Neutrophil (primary cell): ENCODE results near the gene SLC29A1.
A peak's percentile ranks its signal among the peaks of the same experiment; 100 is the strongest.

ENCODE experiments used
- H3K27ac ChIP-seq: fragments of 200-600 bp; sonication (generic); 2 replicates; pipeline ENCODE4 v1.5.1; 2016; ENCODE audit warnings: mild to moderate bottlenecking, moderate library complexity
- H3K27me3 ChIP-seq: fragments of 200-600 bp; sonication (generic); 2 replicates; pipeline ENCODE4 v1.6.0; 2016; ENCODE audit warnings: mild to moderate bottlenecking
- H3K36me3 ChIP-seq: fragments of 200-600 bp; sonication (generic); 2 replicates; pipeline ENCODE4 v1.5.1; 2017
- H3K4me1 ChIP-seq, 2 experiments: fragments of 200-600 bp in 1 of 2; sonication (generic) in 1 of 2; 1 replicate in 1 of 2; 2 replicates in 1 of 2; pipeline versions ENCODE4 v1.5.1 to v1.6.1; 2013 to 2016; ENCODE audit warnings: low read depth in 1 of 2, low read length in 1 of 2, mild to moderate bottlenecking in 1 of 2, moderate library complexity in 1 of 2; ENCODE audit not compliant: control insufficient read depth in 1 of 2, insufficient read depth in 1 of 2
- H3K4me3 ChIP-seq, 2 experiments: fragments of 200-600 bp in 1 of 2; sonication (generic) in 1 of 2; 1 replicate in 1 of 2; 2 replicates in 1 of 2; pipeline ENCODE4 v1.5.1; 2013 to 2016; ENCODE audit warnings: low read depth in 1 of 2, low read length in 1 of 2, mild to moderate bottlenecking in 1 of 2, moderate library complexity in 1 of 2
- H3K9me3 ChIP-seq: fragments of 200-600 bp; sonication (generic); 2 replicates; pipeline ENCODE4 v1.5.1; 2016
- TF ChIP-seq, protein P1 (sequence below): fragments of 200-600 bp; sonication (generic); IDR thresholded peaks from 2 replicates; pipeline ENCODE4 v1.5.1; 2016; ENCODE audit warnings: antibody characterized with exemption

The SLC29A1 gene

DNA sequence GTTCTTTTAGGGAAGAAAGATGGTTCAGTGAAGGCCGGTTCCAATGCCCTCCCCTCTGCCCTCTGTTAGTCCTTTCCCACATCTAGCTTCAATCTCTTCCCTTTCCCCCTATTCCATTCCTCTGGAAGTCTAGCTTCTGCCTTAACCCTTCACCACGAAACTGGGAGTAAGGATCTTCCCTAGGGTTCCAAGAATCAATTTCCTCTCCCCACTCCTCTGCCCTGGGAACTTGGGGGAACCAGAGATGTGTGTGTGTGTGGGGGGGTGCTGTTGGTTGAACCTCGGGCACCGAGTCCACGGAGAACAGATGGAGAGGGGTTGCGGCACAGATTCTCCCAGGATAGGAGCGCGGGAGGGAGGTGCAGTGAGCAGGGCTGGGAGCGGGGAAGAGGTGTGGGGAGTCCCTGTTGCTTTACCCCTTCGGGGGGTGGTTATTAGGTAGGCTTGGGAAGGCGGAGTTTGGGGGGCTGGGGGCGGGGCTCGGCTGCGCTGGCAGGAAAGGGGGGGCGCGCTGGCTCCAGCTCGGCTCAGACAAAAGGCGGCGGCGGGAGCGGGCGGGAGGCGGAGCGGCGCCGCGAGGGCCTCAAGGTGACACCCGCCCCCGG, 46.6 kb downstream of the SLC29A1 start, which contains the start of gene TMEM151B:
Gene TMEM151B, plus strand, starts transcription at position 530 of the 605 bp plus-strand sequence. CDS start 293 bp downstream, outside the sequence.
- peak within 1 kb of the TSS in 1 of 2 experiments; percentile 21 for H3K4me3 ChIP-seq
- H3K27ac ChIP-seq, result peak within 1 kb of the TSS; percentile 13
- no peaks in the 10 kb centered on the region for H3K9me3 ChIP-seq
- H3K36me3 ChIP-seq, result no peaks in the 10 kb centered on the region
- TF ChIP-seq, protein P1, sequence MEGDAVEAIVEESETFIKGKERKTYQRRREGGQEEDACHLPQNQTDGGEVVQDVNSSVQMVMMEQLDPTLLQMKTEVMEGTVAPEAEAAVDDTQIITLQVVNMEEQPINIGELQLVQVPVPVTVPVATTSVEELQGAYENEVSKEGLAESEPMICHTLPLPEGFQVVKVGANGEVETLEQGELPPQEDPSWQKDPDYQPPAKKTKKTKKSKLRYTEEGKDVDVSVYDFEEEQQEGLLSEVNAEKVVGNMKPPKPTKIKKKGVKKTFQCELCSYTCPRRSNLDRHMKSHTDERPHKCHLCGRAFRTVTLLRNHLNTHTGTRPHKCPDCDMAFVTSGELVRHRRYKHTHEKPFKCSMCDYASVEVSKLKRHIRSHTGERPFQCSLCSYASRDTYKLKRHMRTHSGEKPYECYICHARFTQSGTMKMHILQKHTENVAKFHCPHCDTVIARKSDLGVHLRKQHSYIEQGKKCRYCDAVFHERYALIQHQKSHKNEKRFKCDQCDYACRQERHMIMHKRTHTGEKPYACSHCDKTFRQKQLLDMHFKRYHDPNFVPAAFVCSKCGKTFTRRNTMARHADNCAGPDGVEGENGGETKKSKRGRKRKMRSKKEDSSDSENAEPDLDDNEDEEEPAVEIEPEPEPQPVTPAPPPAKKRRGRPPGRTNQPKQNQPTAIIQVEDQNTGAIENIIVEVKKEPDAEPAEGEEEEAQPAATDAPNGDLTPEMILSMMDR, result no peak
- peaks cover 68% of the 10 kb centered on the region for H3K27me3 ChIP-seq
- peaks cover 17 to 24% of the 10 kb centered on the region in 2 experiments for H3K4me1 ChIP-seq

DNA sequence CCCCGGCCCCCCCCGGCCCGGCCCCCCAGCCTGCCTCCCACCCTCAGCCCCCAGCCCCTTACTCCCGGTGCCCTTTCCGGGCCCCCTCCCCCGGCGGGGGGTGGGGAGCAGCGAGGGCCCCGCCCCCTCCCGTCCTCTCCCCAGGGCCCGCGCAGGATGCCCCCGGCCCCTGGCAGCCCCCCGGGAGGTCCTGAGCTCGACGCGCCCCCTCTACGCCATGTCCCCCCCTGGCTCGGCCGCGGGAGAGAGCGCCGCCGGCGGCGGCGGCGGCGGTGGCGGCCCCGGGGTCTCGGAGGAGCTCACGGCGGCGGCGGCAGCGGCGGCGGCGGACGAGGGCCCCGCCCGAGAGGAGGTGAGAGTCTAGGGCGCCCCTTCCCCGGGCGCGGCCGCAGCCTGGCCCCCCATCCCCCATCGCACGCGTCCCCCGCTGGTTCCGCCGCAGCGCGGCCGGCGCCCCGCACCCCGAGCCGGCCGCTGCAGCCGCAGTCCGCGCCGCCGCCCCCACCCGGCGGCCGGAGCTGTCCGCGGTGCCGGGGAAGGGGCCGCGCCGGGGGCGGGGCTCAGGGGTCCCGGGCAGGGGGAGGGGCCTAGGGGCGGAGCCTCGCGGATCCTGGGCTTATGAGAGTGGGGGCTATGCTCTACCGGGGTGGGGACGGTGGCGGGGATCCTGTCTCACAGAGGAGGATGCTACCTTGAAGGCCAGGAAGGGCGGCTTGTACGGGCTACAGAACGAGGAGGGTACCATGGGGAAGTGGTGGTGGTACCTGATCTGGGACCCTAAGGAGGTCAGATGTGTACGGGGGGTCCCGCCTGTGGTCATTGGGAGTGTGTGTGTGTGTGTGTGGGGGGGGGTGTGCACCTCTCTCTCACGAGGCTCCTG, 47.4 kb downstream of the SLC29A1 start:
- TF ChIP-seq, protein P1, result no peak
- Histone ChIP-seq H3K27ac (no peak overlapping the region), H3K4me1 (peaks cover 15 to 23% of the 10 kb centered on the region in 2 experiments), H3K4me3 (peak overlapping the region in 1 of 2 experiments; percentile 21), H3K9me3 (no peaks in the 10 kb centered on the region), H3K36me3 (no peaks in the 10 kb centered on the region), H3K27me3 (peaks cover 75% of the 10 kb centered on the region)

DNA sequence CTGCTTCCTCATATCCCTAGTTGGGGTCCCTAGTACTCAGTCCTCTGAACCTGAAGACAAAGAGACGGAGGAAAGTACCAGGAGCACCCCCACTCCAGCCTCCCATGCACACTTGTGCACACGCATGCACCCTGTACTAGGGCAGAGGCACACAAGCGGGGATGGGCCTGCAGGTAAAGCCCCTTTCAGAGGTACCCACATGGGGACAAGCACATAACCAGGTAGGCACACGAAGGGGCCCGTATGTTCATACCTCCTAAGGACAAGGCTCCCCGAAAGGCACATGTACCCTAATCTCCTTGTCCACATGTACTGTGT, 48.0 kb downstream of the SLC29A1 start:
- H3K4me1 ChIP-seq, result peaks cover 13 to 29% of the 10 kb centered on the region in 2 experiments
- H3K36me3 ChIP-seq, result no peaks in the 10 kb centered on the region
- H3K27ac ChIP-seq, result no peak overlapping the region
- H3K4me3 ChIP-seq, result no peak overlapping the region
- H3K9me3 ChIP-seq, result no peaks in the 10 kb centered on the region
- H3K27me3 ChIP-seq, result peaks cover 81% of the 10 kb centered on the region
- TF ChIP-seq, protein P1, result no peak

DNA sequence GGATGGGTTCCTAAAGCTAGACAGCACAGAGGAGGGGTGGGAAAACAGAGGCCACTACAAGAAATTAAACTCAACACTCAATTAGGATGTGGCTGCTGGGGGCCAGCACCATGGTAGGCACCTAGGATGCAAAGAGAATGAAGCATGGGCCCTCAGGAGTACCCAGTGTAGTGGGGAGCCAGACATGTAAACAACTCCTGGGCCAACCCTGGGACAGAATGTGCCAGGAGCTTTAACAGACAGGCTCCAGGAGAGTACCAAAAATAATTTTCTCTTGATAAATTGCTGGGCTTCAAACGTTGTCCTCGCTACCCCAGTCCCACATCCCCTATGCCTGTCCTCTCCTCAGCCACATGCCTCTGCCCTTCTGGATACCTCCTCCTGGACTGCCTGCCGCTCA, 48.5 kb downstream of the SLC29A1 start:
- peaks cover 87% of the 10 kb centered on the region for H3K27me3 ChIP-seq
- no peak overlapping the region for H3K27ac ChIP-seq
- TF ChIP-seq, protein P1, result no peak

DNA sequence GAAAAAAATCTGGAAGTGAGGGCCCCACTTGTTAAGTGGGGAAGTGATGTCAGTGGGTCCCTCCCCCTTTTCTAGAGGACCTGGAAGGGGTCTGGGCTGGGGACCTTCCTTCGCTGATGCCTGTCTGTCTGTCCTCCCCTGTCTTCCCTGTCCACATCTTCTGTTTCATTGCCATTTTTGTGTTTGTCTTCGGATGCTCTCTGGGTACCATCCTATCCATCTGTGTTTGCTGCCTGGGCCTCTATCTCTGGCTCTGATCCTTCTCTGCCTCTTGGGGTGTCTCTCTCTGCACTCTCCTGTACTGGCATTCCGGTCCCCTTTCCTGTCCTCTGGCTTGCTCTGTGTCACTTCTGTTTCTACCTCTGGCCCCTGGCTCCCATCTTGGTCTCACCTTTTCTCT, 49.1 kb downstream of the SLC29A1 start:
- H3K27ac ChIP-seq, result no peak overlapping the region
- no peak overlapping the region for H3K4me3 ChIP-seq
- TF ChIP-seq, protein P1, result no peak
- H3K9me3 ChIP-seq, result no peaks in the 10 kb centered on the region
- H3K27me3 ChIP-seq, result peaks cover 93% of the 10 kb centered on the region
- peaks cover 13 to 29% of the 10 kb centered on the region in 2 experiments for H3K4me1 ChIP-seq
- H3K36me3 ChIP-seq, result no peaks in the 10 kb centered on the region

More for the DNA sequence above, 48.5 kb downstream of the SLC29A1 start:
- Histone ChIP-seq H3K4me1 (peaks cover 13 to 29% of the 10 kb centered on the region in 2 experiments), H3K4me3 (no peak overlapping the region), H3K36me3 (no peaks in the 10 kb centered on the region), H3K9me3 (no peaks in the 10 kb centered on the region)
